KMS-11 (cell line): ENCODE results near the gene CCNF.

Source experiments
- H2AFZ ChIP-seq: fragments of 200-600 bp; sonication (generic); 2 replicates; pipeline ENCODE4 v1.6.1; 2016; ENCODE audit warnings: antibody characterized with exemption, mixed run types, low read depth
- H3K27ac ChIP-seq: fragments of 200-600 bp; sonication (generic); 2 replicates; pipeline ENCODE4 v1.6.1; 2016; ENCODE audit warnings: mild to moderate bottlenecking, mixed run types
- H3K27me3 ChIP-seq: fragments of 200-600 bp; sonication (generic); 2 replicates; pipeline ENCODE4 v1.6.1; 2017; ENCODE audit warnings: mild to moderate bottlenecking, low read depth, mixed run types, moderate library complexity; ENCODE audit not compliant: insufficient read depth
- H3K36me3 ChIP-seq: fragments of 200-600 bp; sonication (generic); 2 replicates; pipeline ENCODE4 v1.6.1; 2017; ENCODE audit warnings: mild to moderate bottlenecking, mixed run types; ENCODE audit not compliant: insufficient read depth
- H3K4me1 ChIP-seq: fragments of 200-600 bp; sonication (generic); 2 replicates; pipeline ENCODE4 v1.6.1; 2016; ENCODE audit warnings: mild to moderate bottlenecking, low read depth, mixed run types; ENCODE audit not compliant: poor library complexity, severe bottlenecking
- H3K4me2 ChIP-seq: fragments of 200-600 bp; sonication (generic); 2 replicates; pipeline ENCODE4 v1.7.0; 2016; ENCODE audit warnings: mild to moderate bottlenecking, mixed run types
- H3K4me3 ChIP-seq: fragments of 200-600 bp; sonication (generic); IDR thresholded peaks from 2 replicates; pipeline ENCODE4 v1.6.1; 2017; ENCODE audit warnings: low read depth, low read length, mixed read lengths; ENCODE audit not compliant: insufficient read depth
- H3K79me2 ChIP-seq: fragments of 200-600 bp; sonication (generic); 2 replicates; pipeline ENCODE4 v1.6.1; 2016; ENCODE audit warnings: low read depth, mixed run types; ENCODE audit not compliant: insufficient read depth
- H3K9ac ChIP-seq: fragments of 200-600 bp; sonication (generic); 2 replicates; pipeline ENCODE4 v1.6.1; 2016; ENCODE audit warnings: mild to moderate bottlenecking, mixed run types
- H4K20me1 ChIP-seq: fragments of 200-600 bp; sonication (generic); 2 replicates; pipeline ENCODE4 v1.6.1; 2016; ENCODE audit warnings: mild to moderate bottlenecking, mixed run types; ENCODE audit not compliant: insufficient read depth
- TF ChIP-seq, protein P1 (sequence below): fragments of 200-600 bp; sonication (generic); conservative IDR thresholded peaks from 2 replicates; pipeline ENCODE4 v1.6.1; 2017; ENCODE audit warnings: low read depth, mild to moderate bottlenecking, antibody characterized with exemption, low read length, moderate library complexity, mixed read lengths

The CCNF gene

DNA sequence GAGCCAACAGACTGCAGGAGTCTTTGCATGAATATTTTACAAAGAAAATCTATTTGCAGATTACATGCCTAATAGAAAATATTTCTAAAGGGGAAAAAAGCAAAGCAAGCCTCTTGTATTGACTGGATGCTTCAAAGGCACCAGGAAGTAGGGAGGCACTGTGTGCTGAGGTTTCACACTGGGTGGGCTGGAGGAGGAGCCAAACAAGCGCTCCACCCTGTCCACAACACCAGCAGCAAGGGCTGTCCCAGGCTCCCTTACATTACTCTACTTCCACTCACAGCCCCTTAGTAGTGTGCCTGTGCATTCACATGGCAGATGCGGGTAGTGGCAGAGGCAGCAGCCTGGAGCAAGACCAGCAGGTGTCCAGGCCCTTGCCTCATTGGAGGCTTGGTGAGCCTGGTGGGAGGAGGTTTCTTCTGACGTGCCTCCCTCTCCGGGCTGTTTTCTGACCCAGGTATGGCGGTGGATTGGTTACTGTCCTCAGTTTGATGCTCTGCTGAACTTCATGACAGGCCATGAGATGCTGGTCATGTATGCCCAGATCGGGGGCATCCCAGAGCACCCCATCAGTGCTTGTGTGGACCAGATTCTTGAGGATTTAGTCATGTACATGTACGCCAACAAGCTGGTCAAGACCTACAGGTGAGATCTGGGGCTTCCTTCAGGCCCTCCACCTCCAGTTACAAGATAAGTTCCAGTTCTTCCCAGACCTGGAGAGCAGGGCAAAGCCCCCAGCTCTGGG is 7.0 kb upstream of the CCNF start:
- Histone ChIP-seq H2AFZ (no peak overlapping the region), H3K4me1 (no peaks in the 10 kb centered on the region)
- TF ChIP-seq, protein P1, sequence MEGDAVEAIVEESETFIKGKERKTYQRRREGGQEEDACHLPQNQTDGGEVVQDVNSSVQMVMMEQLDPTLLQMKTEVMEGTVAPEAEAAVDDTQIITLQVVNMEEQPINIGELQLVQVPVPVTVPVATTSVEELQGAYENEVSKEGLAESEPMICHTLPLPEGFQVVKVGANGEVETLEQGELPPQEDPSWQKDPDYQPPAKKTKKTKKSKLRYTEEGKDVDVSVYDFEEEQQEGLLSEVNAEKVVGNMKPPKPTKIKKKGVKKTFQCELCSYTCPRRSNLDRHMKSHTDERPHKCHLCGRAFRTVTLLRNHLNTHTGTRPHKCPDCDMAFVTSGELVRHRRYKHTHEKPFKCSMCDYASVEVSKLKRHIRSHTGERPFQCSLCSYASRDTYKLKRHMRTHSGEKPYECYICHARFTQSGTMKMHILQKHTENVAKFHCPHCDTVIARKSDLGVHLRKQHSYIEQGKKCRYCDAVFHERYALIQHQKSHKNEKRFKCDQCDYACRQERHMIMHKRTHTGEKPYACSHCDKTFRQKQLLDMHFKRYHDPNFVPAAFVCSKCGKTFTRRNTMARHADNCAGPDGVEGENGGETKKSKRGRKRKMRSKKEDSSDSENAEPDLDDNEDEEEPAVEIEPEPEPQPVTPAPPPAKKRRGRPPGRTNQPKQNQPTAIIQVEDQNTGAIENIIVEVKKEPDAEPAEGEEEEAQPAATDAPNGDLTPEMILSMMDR = no peak

DNA sequence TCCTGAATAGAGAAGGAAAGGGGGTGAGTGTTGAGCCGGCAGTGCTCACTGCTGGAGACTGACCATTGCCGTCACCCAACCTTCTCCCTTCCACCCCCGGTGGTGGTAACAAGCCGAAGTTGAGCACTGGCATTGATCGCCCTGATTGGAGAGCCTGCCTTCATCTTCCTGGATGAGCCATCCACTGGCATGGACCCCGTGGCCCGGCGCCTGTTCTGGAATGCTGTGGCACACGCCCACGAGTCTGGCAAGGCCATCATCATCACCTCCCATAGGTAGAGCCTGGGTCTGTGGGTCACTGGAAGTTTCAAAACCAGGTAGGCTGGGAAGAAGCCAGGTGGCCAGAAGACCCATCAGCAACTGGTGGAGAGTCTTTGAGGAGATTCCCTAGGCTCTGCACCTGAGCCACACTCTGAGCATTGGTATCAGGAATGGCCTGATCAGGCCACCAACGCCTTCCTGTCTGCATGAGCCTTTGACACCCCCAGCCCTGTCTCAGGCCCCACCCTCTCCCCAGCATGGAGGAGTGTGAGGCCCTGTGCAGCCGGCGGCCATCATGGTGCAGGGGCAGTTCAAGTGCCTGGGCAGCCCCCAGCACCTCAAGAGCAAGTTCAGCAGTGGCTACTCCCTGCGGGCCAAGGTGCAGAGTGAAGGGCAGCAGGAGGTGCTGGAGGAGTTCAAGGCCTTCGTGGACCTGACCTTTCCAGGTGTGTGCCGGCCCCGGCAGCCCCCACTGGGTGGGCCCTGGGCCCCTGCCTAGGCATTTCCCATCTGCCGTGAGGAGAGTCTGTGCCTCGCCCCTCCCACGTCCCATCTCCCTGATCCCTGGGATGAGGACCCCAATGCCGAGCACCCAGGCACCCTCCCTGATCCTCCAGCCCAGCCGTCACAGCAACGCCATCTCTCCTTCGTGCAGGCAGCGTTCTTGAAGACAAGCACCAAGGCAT is 4.9 kb upstream of the CCNF start:
- peaks cover 5% of the 10 kb centered on the region for H3K4me1 ChIP-seq
- H3K79me2 ChIP-seq = no peaks in the 10 kb centered on the region
- H3K36me3 ChIP-seq = no peaks in the 10 kb centered on the region
- H3K4me2 ChIP-seq = no peak overlapping the region
- no peaks in the 10 kb centered on the region for H4K20me1 ChIP-seq
- H3K9ac ChIP-seq = no peak overlapping the region
- TF ChIP-seq, protein P1 = no peak
- H3K4me3 ChIP-seq = no peak overlapping the region
- no peaks in the 10 kb centered on the region for H3K27me3 ChIP-seq
- H2AFZ ChIP-seq = no peak overlapping the region
- H3K27ac ChIP-seq = no peak overlapping the region

More for the DNA sequence above, 7.0 kb upstream of the CCNF start:
- Histone ChIP-seq H3K79me2 (no peaks in the 10 kb centered on the region), H3K4me3 (no peak overlapping the region), H3K9ac (no peak overlapping the region), H3K4me2 (no peak overlapping the region), H3K27me3 (no peaks in the 10 kb centered on the region), H3K36me3 (no peaks in the 10 kb centered on the region), H3K27ac (no peak overlapping the region), H4K20me1 (no peaks in the 10 kb centered on the region)

DNA sequence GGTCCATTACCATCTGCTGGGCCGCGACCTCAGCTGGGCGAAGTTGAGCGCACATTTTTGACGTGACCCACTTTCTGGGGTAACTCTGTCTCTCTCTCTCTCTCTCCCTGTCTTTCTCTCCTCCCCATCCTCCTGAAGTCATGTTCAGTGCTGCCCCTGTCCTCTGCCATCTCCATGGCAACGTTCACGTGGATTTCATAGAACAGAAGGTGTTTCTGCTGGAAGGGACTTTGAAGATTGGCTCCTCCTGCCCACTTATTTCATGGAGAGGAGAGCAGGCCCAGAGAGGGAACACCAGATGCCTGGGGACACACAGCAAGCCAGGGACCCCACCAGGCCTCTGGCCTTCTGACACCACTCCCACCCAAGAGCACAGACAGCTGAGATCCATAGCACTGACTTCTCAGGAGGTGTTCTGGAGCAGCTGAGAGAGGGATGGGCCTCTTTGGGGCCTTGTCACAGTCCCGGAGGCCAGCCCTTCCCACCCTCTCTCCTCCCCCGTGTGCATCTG is 4.2 kb upstream of the CCNF start:
- Histone ChIP-seq H3K4me3 (no peak overlapping the region), H3K27me3 (no peaks in the 10 kb centered on the region), H3K36me3 (no peaks in the 10 kb centered on the region), H3K9ac (no peak overlapping the region), H3K79me2 (peaks cover 7% of the 10 kb centered on the region; the same call in 1 of the 2 replicates), H4K20me1 (no peaks in the 10 kb centered on the region), H3K4me1 (peaks cover 6% of the 10 kb centered on the region), H3K27ac (no peak overlapping the region), H2AFZ (no peak overlapping the region), H3K4me2 (no peak overlapping the region)
- TF ChIP-seq, protein P1 = no peak

DNA sequence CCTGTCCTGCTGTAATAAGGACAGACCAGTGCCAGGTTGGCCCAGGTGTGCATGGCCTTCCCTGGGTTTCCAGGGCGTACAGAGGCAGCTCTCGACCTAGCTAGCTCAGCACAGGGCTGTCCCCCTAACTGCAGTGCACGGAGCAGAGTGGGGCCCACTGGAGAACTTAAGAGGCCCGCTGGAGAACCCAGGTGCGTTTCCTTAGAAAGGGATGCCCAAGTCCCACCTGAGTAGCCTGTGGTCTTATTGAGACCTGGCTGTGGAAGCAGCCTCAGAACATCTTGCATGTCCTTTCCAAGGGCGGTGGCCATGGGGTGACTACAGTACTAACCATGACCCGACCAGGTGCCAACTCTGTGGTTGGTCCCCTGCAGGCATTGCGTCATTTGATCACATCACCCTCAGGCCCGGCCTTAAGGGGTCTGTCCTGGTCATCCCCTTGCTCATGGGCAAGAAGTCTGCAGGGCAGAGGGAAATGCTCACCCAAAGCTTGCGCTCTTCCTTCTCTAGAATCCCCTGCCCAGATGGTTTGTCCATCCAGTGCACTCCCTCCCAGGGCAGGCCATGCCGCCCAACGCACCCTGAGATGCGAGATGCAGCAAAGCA is 3.3 kb upstream of the CCNF start:
- Histone ChIP-seq H3K79me2 (peaks cover 16% of the 10 kb centered on the region), H3K36me3 (no peaks in the 10 kb centered on the region), H3K27ac (no peak overlapping the region), H2AFZ (no peak overlapping the region), H3K27me3 (no peaks in the 10 kb centered on the region), H3K4me1 (peaks cover 14% of the 10 kb centered on the region), H3K4me2 (no peak overlapping the region), H3K4me3 (no peak overlapping the region), H4K20me1 (no peaks in the 10 kb centered on the region), H3K9ac (no peak overlapping the region)
- TF ChIP-seq, protein P1 = no peak
